Measurements from ENCODE around the gene MT1X.

Gene MT1X

DNA sequence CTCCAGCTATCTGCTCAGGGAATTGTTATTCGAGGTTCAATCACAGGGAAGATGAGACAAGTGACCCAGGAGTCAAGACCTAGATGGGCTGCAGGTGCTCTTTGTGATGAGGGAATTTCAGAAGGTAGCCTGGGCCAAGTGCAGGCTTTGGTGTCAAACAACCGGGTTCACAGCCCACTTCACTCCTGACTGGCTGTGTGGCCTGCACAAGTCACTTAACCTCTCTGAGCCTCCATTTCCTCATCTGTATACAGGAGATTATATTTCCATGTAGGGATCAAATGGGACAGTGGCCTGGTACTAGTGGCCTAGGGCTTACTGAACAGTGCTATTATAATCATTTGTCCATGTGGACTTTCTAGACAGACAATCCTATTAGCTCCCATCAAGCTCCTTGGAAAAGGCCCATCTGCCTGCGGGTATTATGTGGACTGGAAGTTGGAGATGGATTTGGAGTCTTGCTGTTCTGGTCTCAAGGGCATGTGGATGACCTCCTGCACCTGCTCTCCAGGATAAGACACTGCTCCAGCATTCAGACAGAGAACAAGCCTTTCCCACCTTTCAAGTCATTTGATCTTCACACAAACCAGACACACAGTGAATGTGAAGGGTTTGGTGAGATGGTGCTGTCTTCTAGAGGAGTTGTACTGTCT is 3.1 kb upstream of the MT1X start:
- DNase-seq (ENCODE audit: low read depth in 2 of 2): no peak

DNA sequence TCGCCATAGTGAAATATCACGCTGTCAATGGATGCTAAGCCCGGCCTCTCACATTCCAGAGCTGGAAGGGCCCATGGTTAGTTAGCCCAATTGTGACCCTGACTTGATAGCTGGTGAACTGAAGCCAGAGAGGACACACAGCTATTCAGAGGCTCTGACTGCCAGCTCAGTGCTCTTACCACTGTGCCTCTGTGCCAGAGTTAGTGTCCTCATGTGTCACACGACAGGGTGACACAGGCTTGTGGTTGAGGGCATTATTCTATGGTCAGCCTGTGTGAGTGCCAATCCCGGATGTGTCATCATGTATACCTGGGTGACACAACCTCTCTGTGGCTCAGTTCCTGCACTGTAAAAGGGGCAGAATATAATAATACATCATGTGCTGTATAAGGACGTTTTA is 2.5 kb upstream of the MT1X start:
- no peak for DNase-seq (ENCODE audit: low read depth in 2 of 2)

DNA sequence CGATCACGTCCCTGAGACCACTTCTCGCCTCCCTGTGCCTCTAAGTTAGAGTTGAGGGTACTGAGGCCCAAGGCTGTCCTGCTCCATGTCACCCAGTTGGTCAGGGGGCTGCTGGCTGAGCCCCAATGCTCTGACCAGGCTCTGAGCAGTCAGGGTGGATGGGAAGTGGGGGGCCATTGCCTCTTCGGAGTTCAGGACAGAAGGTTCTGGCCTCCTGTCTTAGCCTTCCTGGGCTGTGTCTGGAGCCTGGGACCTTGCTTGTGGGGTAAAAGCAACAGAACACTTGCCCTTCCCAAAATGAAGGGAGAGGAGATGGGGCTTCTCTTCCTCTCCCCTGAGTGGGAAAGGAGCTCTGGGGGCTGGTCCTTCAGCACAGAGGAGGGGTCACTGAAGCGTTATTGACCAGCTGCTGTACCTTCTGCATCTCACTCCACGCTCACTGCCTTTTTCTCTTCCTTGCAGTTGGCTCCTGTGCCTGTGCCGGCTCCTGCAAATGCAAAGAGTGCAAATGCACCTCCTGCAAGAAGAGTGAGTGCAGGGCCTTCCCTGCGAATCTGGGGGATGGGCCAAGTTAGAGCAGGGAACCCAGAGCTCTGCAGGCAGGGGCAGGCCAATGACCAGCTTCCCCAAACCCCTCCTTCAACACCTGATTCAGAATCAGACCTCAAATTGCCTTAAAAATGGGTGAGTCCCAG is 580 bp downstream of the MT1X start:
- no peak for DNase-seq (ENCODE audit: low read depth in 2 of 2)

DNA sequence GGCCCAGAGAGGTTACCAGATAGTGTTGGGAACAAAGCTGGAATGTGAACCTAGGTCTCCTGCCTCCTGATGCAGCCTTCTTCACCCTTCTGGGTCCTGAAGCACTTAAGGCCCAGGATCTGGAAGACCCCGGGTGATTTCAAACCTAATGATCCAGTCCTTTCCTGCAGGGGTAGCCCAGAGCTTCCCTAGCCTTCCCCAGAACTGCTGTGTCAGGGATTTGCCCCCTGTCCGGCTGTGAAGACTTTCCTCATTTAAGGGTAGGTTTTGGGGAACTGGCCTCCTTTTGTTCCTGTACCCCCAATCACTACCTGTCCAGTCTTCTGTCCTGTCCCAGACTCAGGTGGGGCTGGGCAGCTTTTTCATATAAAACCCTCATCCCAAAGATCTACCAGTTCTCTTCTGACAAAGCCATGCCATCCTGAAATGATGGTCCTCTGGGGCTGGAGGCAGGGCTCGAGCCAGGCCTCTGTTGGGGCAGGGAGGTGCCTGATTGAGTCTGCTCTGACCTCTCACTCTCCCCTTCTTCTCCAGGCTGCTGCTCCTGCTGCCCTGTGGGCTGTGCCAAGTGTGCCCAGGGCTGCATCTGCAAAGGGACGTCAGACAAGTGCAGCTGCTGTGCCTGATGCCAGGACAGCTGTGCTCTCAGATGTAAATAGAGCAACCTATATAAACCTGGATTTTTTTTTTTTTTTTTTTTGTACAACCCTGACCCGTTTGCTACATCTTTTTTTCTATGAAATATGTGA is 1.3 kb downstream of the MT1X start:
- DNase-seq (ENCODE audit: low read depth in 2 of 2): no peak

DNA sequence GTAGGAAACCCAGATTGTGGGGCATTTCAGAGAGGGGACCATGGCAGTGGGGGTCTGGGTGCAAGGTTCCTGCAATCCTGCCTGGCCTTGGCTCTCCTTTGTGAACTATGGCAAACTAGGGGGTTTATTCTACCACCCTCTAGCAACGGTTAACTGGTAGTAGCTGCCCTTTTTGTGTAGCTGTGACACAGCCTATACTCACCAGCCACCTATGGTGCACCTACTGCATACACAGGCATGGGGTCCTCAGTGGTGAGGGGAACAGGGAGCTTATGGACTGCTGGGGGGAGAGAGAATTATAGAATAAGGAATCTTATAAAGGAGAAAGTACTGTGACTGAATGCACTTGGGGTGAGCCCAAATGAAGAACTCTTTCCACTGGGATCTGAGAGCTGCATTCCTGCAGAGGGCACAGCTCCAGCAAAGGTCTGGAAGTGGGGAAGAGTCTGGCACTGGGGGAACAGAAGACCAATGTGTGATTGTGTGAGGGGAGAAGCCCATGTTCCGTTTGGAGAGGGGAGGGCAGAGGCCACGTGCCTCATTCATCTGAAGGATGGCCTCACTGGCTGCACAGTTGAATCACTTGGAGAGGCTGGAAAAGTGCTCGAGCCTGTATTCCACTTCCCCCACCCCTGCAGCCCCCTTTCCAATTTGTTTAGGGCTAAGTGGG is 2.1 kb downstream of the MT1X start:
- DNase-seq (ENCODE audit: low read depth in 2 of 2): no peak

DNA sequence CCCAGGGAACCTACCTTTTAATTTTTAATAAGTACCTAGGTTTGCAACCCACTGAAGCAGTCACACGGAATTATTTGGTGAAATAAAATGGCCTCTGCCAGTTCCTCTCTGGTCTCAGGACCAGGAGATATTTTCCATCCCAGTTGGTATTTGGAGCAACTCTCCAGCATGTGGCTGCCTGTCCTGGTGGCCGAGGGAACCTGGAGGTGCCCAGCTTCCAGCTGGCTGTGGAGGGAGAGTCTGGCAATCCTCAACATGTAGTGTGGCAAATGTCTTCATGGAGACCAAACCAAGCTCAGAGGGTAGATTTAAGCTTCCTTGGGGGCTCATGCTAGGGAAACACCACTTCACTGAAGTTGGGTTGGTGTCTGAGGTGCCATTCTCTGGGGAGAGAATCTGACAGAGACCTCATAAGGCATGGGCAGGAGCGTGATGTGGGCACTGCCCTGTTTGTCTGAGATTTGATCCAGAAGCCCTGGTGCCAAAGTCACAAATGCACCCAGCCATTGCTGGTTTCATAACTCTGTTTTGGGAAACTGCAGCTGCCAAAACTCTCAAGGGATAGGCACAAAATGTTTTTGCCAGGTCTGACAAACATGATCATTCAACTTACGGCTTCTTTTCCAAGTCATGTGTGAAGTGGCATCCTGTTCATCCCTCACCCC is 2.8 kb downstream of the MT1X start:
- DNase-seq (ENCODE audit: low read depth in 2 of 2): no peak

DNA sequence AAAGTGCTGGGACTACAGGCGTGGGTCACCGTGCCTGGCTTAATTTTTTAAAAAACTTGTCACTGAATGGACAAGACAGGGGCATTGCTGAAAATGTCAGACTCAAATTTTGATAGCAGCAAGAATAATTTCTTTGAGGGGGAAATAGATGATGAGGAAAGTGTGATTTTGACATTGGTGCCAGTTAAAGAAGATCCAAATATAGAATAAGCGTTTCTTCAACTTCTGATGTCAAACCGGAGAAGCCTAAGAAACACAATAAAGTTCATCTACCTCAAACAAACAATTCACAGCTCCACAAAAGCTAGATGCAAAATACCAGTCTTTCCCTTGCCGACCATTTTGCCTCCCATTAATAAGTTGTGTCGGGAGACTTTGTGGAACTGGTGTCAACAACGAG is 4.5 kb downstream of the MT1X start:
- no peak for DNase-seq (ENCODE audit: low read depth in 2 of 2)

DNA sequence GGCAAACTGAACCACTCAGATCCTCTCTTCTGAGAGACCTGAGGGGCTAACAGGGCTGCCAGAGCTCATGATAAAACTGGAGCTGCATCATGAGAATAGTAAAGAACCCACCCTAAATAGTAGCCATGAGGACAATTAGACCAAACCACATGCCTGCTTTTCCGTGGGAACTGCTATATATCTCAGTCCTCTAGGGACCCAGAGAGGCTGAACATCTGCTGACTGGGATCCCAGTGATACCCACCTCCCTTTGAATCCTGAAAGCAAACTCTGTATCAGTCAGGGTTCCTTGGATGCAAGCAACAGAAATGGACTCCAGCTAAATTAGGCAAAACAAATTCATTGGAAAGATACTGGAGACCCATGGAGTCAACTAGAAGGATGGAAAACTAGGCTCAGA is 6.5 kb downstream of the MT1X start:
- no peak for DNase-seq (ENCODE audit: low read depth in 2 of 2)

DNA sequence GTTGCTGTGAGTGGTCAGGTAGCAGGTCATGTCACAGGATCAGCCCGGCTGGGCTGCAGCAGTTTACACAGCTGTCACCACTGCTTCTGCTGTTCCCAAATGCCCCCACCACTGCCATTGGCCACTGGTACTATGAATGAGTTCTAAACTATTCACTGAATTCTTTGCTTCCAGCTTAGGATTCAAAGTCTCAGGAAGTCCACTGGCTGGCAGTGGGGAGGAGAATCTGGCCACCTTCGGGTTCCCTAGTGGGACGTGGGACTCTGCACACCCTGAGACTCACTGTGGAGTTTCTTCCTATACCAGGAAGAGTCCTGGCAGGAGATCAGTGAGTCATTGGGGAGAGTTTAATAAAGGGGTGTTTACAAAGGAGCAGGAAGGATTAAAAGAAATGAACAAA is 6.9 kb downstream of the MT1X start:
- DNase-seq (ENCODE audit: low read depth in 2 of 2): no peak

DNA sequence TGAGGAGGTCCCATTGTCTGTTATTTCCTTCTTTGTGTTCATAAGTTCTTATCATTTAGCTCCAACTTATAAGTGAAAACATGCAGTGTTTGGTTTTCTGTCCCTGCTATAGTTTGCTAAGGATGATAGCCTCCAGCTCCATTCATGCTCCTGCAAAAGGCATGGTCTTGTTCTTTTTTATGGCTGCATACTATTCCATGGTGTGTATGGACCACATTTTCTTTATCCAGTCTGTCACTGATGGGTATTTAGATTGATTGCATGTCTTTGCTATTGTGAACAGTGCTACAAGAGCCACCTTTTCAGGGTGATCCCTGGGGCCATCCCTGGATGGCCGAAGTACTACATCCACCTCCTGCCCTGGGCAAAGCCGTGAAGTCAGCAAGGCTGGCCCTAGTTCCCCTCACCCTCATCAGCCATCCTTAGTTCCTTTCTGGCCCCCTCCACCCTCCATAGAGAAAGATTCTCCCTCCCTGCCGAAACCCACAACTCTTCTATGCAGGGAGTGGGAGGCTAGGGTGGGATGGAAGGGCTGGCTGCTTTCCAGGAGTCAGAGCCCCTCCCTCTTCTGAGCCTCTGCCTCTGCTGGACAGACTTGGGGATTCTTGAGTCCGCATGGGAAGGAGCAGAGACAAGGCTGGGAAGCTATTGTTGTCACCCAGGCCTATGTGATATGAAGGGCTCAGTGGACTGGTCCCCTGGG is 8.3 kb downstream of the MT1X start:
- DNase-seq (ENCODE audit: low read depth in 2 of 2): no peak

DNA sequence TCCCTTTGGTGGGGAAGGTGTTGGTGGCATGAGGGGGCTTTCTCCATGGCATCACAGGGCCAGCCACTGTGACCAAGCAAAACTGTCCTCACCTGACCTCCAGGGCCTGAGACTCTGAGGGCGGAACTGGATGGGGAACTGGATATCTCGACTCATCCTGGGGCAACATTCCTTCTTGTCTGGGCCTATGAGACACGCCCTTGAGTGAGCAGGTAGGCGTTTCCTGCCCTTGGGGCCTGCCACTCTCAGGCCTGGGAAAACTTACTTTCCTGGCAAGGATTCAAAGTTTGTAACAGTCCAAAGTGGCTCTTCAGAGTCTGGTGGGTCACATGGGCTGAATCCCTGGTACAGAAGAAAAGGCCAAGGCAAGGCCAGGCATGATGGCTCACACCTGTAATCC is 9.6 kb downstream of the MT1X start:
- DNase-seq (ENCODE audit: low read depth in 2 of 2): no peak

DNA sequence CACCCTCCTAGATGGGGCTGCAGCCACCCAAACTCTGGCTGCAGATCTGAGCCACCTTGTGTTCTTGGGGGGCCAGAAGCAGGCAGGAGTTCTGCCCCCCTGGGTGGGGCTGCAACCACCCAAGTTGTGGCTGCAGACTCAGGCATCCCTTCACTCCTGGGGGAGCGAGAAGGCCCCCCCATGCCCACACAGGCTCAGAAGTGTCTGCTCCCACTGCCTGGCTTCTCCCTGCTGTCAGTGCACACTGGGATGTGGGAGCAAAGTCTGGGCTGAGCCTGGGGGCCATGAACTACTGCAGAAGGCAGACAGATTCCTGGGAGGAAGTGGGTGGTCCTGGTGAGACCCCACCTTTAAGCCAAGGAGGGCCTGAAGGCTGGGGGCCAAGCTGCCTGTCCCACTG is 13.0 kb downstream of the MT1X start:
- no peak for DNase-seq (ENCODE audit: low read depth in 2 of 2)

DNA sequence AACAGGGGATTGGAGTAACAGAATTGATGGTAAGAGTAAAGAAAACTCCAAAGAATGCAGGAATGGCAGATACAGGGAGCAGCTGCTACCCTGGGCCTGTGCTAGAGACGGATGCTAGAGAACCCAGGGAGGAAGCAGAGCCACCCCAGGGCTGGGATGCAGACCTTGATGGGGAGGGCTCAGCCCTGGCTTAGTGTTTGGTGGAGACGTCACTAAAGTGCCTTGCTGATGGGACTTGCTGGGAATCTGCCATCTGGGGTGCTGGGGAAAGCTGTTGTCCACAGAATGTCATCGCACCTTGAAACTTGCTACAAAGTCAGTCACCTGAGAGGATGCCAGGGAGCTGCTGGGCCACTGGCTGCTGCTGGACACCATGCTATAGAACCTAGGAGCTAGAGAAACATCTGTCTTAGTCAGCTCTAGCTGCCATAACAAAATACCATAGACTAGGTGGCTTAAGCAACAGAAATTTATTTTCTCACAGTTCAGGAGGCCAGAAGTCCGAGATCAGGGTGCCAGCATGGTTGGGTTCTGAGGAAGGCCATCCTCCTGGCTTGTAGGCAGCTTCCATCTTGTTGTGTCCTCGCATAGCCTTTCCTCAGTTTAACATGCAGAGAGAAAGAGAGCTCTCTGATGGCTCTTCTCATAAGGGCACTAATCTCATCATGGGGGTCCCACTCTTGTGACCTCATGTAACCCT is 15.3 kb downstream of the MT1X start:
- no peak for DNase-seq (ENCODE audit: low read depth in 2 of 2)

DNA sequence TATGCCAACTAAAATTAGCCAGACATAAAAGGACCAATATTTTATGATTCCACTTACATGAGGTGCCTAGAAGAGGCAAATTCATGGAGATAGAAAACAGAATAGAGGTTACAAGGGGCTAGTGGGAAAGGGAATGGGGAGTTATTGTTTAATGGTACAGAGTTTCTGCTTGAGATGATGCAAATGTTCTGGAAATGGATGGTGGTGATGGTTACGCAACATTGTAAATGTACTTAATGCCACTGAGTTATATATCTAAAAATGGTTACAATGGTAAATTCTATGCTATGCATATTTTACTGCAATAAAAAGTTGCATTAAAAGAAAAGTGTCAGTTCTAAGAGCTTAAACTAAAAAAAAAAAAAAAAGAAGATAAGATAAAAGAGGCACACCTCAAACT is 17.9 kb downstream of the MT1X start:
- no peak for DNase-seq (ENCODE audit: low read depth in 2 of 2)

DNA sequence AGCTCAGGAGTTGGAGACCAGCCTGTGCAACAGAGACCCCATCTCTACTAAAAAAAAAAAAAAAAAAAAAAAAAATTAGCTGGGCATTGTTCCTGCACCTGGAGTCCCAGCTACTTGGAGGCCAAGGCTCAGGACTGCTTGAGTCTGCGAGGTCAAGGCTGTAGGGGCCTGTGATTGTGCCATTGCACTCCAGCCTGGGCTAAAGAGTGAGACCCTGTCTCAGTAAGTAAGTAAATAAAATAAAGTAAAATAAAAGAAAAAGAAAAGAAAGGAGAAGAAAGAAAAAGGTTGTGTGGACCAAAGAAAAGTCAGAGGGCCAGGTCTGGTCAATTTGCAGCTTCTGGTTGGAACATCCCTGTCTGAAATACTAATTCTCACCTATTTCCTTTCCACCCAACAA is 18.4 kb downstream of the MT1X start:
- DNase-seq (ENCODE audit: low read depth in 2 of 2): no peak

DNA sequence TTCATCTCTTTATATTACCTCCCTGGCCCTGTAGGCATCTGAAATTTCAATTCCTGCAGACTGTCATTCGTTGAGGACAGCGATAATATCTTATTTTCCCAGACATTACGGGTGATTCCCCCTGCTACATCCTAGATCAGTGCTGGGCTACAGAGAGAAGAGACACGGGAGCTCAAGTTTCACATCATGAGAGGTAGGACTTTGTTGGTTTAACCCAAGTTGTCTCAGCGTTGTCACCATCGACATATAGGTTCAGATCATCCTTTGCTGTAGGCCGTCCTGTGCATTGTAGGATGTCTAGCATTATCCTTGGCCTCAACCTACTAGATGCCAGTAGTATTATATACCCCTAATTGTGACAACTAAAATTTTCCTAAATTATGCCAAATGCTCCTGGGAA is 19.3 kb downstream of the MT1X start:
- DNase-seq (ENCODE audit: low read depth in 2 of 2): no peak

DNA sequence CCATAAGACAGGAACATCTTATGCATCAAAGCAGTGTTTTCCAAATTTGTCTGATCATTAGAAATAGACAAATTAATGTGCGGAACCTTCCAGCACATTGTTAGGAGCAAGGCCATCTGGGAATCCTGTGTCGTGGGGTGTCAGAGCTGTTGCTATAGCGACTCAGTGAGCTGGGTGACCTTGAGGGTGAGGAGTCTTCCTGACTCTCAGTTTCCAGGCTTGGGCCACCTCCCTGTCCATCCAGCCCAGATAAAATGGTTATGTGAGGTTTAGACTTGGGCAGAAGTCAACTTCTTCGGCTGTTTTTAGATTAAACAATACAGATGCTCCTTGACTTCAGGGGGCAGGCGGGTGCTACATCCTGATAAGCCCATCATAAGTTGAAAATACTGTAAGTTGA is 20.6 kb downstream of the MT1X start:
- no peak for DNase-seq (ENCODE audit: low read depth in 2 of 2)

DNA sequence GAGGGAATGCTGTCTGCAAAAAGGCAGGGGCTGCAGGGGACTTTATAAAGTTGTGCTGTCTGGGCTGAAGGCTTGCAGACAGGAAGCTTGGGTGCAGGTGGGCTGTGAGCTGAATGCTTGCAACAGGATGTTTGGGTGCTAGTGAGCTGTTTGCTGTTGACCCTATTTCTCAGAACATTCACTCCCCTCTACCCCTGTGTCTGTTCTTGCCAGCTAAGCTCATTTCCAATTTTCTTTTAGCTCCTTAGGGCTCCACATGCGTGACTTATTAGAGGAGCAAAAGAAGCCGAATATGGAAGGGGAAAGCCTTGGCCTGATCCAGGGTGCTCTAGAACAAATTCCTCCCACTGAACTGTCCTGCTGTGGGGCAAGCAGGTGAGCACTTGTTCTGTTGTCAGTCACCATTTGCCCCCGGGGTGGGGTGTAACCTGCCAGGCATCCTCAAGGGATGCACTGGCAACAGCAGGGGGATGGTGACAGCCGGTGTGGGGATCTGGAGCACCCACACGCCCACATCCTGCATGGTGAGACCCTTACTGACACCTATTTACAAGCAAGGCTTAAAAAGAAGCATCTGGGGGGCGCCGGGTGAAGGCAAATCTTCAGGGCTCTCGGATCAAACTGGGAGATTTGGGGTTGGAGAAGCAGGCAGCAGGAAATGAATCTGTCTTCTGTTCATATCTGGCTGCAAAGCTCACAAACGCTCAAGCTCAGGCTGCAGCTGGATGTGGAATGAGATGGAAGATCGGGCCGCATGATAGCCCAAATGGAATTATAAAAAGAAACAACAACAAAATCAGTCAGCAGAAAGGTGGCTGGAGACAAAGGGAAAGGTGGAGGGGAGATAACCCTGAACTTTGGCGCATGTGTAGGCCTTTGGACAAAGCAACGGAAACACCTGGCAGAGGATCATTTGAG is 26.5 kb downstream of the MT1X start:
- DNase-seq (ENCODE audit: low read depth in 2 of 2): no peak

DNA sequence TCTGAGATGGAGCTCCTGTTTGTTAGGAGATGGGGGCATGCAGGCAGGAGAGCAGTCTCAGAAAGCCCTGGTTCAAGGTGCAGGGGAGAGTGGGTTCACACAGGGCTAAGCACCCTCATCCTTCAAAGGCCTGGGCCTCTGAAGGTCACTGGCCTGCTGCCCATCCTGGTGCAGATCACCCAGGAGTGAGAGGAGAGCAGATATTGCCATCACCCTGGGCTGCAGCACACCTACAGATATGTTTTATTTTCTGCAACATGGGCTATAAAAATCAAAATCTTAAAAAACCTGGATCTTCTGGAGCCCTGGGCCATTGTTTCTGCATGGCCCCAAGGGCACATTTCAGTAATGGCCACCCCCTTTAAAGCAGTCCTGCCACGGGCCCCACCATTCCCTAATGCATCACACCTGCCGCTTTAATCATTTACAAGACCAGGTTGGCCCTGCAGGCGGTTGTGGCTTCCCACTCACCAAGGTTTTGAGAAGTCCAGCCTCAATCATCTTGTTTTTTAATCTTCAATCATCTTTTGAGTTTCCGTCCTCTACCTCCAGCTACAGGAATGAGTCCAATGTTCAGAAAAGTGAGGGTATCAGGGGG is 27.3 kb downstream of the MT1X start:
- no peak for DNase-seq (ENCODE audit: low read depth in 2 of 2)

Data from stimulated activated CD4-positive, alpha-beta T cell treated with anti-CD3 and anti-CD28 coated beads, Interleukin-15, amount 100 ng/mL, for 48 hours (primary cell).